T-helper 1 cell treated with Interleukin-12 subunit alpha and Interleukin-12 subunit beta and Interleukin-4 antibody, amounts not matched to agents 30 μg/mL and 1 μg/mL, for 36 hours (primary cell): ENCODE measurements around the gene SPON1.

Source experiments
- H3K27ac Mint-ChIP-seq: one replicate; pipeline ENCODE4 v1.8.0; 2021; ENCODE audit warnings: mild to moderate bottlenecking, mixed read lengths
- H3K27me3 Mint-ChIP-seq: one replicate; pipeline ENCODE4 v1.8.0; 2021; ENCODE audit warnings: low read depth, mixed read lengths
- H3K36me3 Mint-ChIP-seq: one replicate; pipeline ENCODE4 v1.8.0; 2021; ENCODE audit warnings: low read depth, mixed read lengths
- H3K4me1 Mint-ChIP-seq: one replicate; pipeline ENCODE4 v1.8.0; 2021; ENCODE audit warnings: low read depth, mixed read lengths
- H3K4me3 Mint-ChIP-seq: one replicate; pipeline ENCODE4 v1.8.0; 2021; ENCODE audit warnings: mild to moderate bottlenecking, moderate library complexity, mixed read lengths
- H3K9me3 Mint-ChIP-seq: one replicate; pipeline ENCODE4 v1.8.0; 2021; ENCODE audit warnings: mixed read lengths

Gene SPON1

GRCh38 chr11:13956988-13957387, 5.5 kb upstream of the SPON1 start:
- H3K4me1 Mint-ChIP-seq = no peaks in the 10 kb centered on the region
- H3K27me3 Mint-ChIP-seq = peaks cover 52% of the 10 kb centered on the region
- no peaks in the 10 kb centered on the region for H3K9me3 Mint-ChIP-seq

DNA sequence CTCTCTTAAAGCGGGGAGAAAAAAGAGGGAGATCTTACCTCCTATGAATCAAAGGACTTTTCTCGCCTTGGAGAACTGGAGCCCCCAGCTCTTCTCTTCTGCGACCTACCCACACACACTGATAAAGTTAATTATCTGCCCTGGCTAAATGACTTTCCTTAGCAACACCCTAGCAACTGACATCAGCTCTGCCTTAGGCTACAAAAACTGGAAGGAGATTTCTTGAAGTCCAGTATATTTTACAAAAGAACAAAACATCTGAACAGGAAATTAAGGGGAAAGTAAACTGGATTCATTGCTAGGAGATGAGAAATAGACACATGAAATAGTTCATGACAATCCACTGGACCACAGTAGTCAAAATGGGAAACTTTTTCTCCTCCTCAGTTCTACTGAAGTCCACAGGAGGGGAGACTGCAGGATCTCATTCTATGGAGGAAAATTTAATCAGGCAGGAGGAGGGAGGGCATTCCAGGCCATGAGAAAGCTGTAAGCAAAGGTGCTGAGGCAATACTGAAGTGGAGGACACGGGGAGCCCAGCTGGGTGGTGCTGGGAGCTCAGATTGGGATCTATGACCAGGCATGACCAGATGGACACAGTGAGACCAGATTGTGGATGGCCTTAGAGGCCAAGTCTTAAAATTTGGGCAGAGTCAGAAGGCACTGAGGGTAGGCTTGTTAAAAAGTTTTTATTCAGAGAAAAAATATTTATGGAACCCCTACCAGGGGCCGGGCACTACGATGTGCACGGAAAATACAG, 3.7 kb upstream of the SPON1 start:
- no peak overlapping the region for H3K4me3 Mint-ChIP-seq
- no peaks in the 10 kb centered on the region for H3K4me1 Mint-ChIP-seq
- H3K27ac Mint-ChIP-seq = no peak overlapping the region
- H3K9me3 Mint-ChIP-seq = no peaks in the 10 kb centered on the region
- peaks cover 46% of the 10 kb centered on the region for H3K27me3 Mint-ChIP-seq
- no peaks in the 10 kb centered on the region for H3K36me3 Mint-ChIP-seq

More at GRCh38 chr11:13956988-13957387, 5.5 kb upstream of the SPON1 start:
- Mint-ChIP-seq H3K36me3 (no peaks in the 10 kb centered on the region), H3K27ac (no peak overlapping the region), H3K4me3 (no peak overlapping the region)

- H3K4me3 Mint-ChIP-seq = peak overlapping the region; percentile 2
- peaks cover 77% of the 10 kb centered on the region for H3K27me3 Mint-ChIP-seq
- H3K27ac Mint-ChIP-seq = no peak overlapping the region
- peaks cover 3% of the 10 kb centered on the region for H3K36me3 Mint-ChIP-seq
- H3K4me1 Mint-ChIP-seq = peaks cover 2% of the 10 kb centered on the region
- no peaks in the 10 kb centered on the region for H3K9me3 Mint-ChIP-seq
Measured at GRCh38 chr11:13962198-13962561, 343 bp upstream of the SPON1 start.

- peak overlapping the region; percentile 15 for H3K4me3 Mint-ChIP-seq
- H3K27me3 Mint-ChIP-seq = peaks cover 86% of the 10 kb centered on the region
- peaks cover 3% of the 10 kb centered on the region for H3K36me3 Mint-ChIP-seq
- H3K4me1 Mint-ChIP-seq = peaks cover 2% of the 10 kb centered on the region
- no peaks in the 10 kb centered on the region for H3K9me3 Mint-ChIP-seq
- H3K27ac Mint-ChIP-seq = no peak overlapping the region
Measured at GRCh38 chr11:13963169-13963948, 836 bp downstream of the SPON1 start.

- Mint-ChIP-seq H3K27ac (peak overlapping the region; percentile 16), H3K4me1 (peaks cover 5% of the 10 kb centered on the region), H3K36me3 (peaks cover 3% of the 10 kb centered on the region), H3K27me3 (peaks cover 78% of the 10 kb centered on the region), H3K9me3 (no peaks in the 10 kb centered on the region), H3K4me3 (peak overlapping the region; percentile 46)
Measured at GRCh38 chr11:13963949-13964770, 1.6 kb downstream of the SPON1 start.

DNA sequence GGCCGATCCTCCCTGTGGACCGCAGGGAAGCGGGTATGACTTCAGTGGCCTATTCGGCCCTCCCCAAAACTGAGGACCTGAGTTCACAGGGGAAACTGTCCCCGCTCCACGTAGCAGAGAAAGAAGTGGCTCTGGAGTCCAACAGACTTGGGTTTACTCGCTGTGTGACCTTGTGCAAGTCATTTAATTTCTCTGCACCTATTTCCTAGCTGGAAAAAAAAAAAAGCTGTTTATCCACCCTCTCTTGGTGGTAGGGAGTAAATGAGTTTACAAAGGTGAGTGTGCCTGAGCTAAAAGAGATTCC, 2.2 kb downstream of the SPON1 start:
- H3K27ac Mint-ChIP-seq = no peak overlapping the region
- H3K9me3 Mint-ChIP-seq = no peaks in the 10 kb centered on the region
- H3K4me3 Mint-ChIP-seq = no peak overlapping the region
- H3K27me3 Mint-ChIP-seq = peaks cover 73% of the 10 kb centered on the region
- H3K36me3 Mint-ChIP-seq = peaks cover 3% of the 10 kb centered on the region
- H3K4me1 Mint-ChIP-seq = peaks cover 11% of the 10 kb centered on the region

- Mint-ChIP-seq H3K27ac (no peak overlapping the region), H3K4me3 (no peak overlapping the region), H3K4me1 (peaks cover 14% of the 10 kb centered on the region), H3K27me3 (peaks cover 66% of the 10 kb centered on the region), H3K36me3 (peaks cover 3% of the 10 kb centered on the region), H3K9me3 (no peaks in the 10 kb centered on the region)
Measured at GRCh38 chr11:13965337-13965736, 2.8 kb downstream of the SPON1 start.

DNA sequence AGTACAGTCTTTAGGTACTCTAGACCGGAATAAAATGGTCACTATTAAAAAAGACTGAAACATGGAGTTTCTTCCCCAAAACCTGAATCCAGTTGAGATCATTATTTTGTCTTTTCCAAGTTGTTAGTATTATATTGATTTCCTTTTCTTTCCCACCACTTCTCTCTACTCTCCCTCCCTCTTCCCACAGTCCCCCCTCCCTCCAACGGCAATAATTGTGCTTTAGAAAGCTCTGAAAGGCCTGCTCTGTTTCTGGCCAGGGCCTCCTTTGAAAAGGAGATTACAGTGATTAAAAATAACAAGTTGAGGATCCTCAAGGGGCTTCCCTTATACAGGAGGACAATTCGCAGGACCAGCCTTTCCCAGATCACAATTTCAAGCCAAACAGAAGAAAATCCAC, 3.5 kb downstream of the SPON1 start:
- peaks cover 14% of the 10 kb centered on the region for H3K4me1 Mint-ChIP-seq
- H3K27me3 Mint-ChIP-seq = peaks cover 61% of the 10 kb centered on the region

GRCh38 chr11:13966486-13966885, 4.0 kb downstream of the SPON1 start:
- H3K27ac Mint-ChIP-seq = no peak overlapping the region
- no peak overlapping the region for H3K4me3 Mint-ChIP-seq
- H3K27me3 Mint-ChIP-seq = peaks cover 56% of the 10 kb centered on the region
- H3K4me1 Mint-ChIP-seq = peaks cover 14% of the 10 kb centered on the region
- H3K36me3 Mint-ChIP-seq = peaks cover 3% of the 10 kb centered on the region
- no peaks in the 10 kb centered on the region for H3K9me3 Mint-ChIP-seq

More for the DNA sequence above, 3.5 kb downstream of the SPON1 start:
- Mint-ChIP-seq H3K9me3 (no peaks in the 10 kb centered on the region), H3K27ac (no peak overlapping the region), H3K36me3 (peaks cover 3% of the 10 kb centered on the region), H3K4me3 (no peak overlapping the region)

DNA sequence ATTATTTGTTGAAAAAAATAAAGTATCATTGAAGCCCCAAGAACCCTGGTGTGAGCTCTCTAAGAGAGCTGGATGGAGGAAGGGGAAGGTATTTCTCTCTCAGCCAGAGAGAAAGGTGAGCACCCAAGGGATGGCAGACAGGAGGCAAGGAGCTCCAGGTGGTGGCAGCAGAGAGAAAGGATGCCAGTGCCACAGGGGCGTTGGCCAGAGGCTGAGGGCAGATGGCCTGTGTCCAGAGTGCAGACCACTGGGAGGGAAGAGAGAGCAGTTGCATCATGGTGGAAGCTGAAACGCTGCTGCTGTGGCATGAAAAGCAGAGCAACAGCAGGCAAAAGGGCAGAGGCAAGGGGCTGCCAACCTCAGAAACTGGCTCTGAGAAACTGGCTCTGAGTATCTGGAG, 8.5 kb downstream of the SPON1 start:
- no peak overlapping the region for H3K27ac Mint-ChIP-seq
- H3K4me1 Mint-ChIP-seq = peaks cover 14% of the 10 kb centered on the region
- peaks cover 22% of the 10 kb centered on the region for H3K27me3 Mint-ChIP-seq
- H3K9me3 Mint-ChIP-seq = no peaks in the 10 kb centered on the region
- no peaks in the 10 kb centered on the region for H3K36me3 Mint-ChIP-seq
- H3K4me3 Mint-ChIP-seq = no peak overlapping the region

DNA sequence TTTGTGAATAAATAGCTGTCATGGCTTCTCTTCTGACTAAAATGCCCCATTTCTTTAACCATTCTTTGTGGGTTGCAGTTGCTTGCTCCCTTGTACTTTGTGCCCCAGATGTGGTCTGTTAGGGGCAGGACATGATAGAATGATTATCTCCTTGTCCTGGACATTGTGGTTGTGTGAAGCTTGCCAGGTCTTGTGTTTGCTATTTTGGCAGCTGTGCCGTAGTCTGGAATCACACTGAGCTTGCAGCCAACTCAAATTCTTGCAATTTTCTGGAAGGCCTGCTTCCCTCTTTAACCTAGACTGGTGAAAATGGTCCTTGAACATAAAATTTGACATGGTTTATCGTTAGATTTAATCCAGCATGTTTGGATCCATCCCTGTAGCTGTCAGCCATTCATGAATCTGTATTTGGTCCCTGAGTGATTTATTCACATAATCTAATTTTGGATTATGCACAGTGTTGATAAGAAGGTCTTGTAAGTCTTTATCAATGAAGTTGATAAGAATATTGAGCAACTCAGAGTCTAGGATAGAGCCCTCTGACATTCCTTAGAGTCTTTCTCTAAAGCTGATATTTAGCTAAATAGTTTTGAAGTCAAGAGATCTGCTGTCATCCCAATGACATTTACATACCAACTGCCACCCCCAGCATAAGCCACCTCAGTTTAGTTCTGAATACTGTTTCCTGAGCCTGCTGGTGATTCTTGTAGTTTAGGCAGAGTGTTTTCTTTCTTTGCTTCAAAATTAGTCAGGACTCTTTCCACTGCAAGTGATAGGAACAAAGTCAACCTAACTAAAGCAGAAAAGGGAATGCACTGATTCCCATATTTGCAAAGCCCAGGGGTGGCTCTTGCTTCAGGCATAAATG, 9.8 kb downstream of the SPON1 start:
- no peaks in the 10 kb centered on the region for H3K9me3 Mint-ChIP-seq
- no peak overlapping the region for H3K4me3 Mint-ChIP-seq
- H3K36me3 Mint-ChIP-seq = no peaks in the 10 kb centered on the region
- peaks cover 10% of the 10 kb centered on the region for H3K27me3 Mint-ChIP-seq
- H3K4me1 Mint-ChIP-seq = peaks cover 14% of the 10 kb centered on the region
- H3K27ac Mint-ChIP-seq = no peak overlapping the region

- Mint-ChIP-seq H3K36me3 (no peaks in the 10 kb centered on the region), H3K27ac (no peak overlapping the region), H3K4me1 (peaks cover 14% of the 10 kb centered on the region), H3K4me3 (no peak overlapping the region), H3K27me3 (peaks cover 8% of the 10 kb centered on the region), H3K9me3 (no peaks in the 10 kb centered on the region)
Measured at GRCh38 chr11:13972944-13973343, 10.4 kb downstream of the SPON1 start.

DNA sequence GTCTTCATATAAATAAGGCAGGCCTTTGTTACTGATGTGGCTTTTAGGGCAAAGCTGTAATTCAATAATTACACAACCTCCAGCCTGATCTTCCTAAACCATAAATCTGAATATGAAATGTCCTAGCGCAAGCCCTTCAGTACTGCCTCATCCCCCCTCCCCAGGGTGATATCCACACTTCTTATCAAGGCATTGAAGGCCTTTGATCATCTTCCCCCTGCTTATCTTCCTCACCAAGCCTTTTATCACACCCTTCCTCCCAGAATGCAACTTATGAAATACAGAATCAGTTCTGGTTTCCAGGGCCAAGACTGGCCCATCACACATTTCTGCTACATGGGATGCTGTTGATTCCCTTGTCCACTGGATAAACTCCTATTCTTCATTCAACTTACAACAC, 12.1 kb downstream of the SPON1 start:
- H3K27ac Mint-ChIP-seq = no peak overlapping the region
- H3K4me1 Mint-ChIP-seq = peaks cover 6% of the 10 kb centered on the region
- H3K27me3 Mint-ChIP-seq = peaks cover 11% of the 10 kb centered on the region
- H3K4me3 Mint-ChIP-seq = no peak overlapping the region
- H3K36me3 Mint-ChIP-seq = no peaks in the 10 kb centered on the region
- no peaks in the 10 kb centered on the region for H3K9me3 Mint-ChIP-seq
